Muscle layer of duodenum (tissue), 2 donors: Measurements from ENCODE around the gene RNF212B.
A peak's percentile ranks its signal among the peaks of the same experiment; 100 is the strongest.
"Not testable (repeated sequence)": the region's sequence is repeated elsewhere in the genome, so short reads cannot be mapped to it uniquely, and the experiment has no call there.

Source experiments
- H3K27ac ChIP-seq: one replicate; pipeline ENCODE4 v1.7.0; 2013; ENCODE audit warnings: mild to moderate bottlenecking, low read length
- H3K27me3 ChIP-seq: one replicate; pipeline ENCODE4 v1.7.0; 2013; ENCODE audit warnings: low read depth, mild to moderate bottlenecking, control low read depth, low read length
- H3K36me3 ChIP-seq, 2 donors: one replicate each; pipeline ENCODE4 v1.7.0; 2013; ENCODE audit warnings: low read length in 2 of 2, control low read depth in 1 of 2, mild to moderate bottlenecking in 1 of 2; ENCODE audit not compliant: insufficient read depth in 2 of 2, control insufficient read depth in 1 of 2
- H3K4me1 ChIP-seq, 2 donors: one replicate each; pipeline ENCODE4 v1.7.0; 2013; ENCODE audit warnings: low read length in 2 of 2, mild to moderate bottlenecking in 2 of 2, control low read depth in 1 of 2, moderate library complexity in 1 of 2; ENCODE audit not compliant: insufficient read depth in 2 of 2, control insufficient read depth in 1 of 2
- H3K4me3 ChIP-seq, 2 donors: one replicate each; pipeline ENCODE4 v1.7.0; 2013; ENCODE audit warnings: low read length in 2 of 2, low read depth in 1 of 2, mild to moderate bottlenecking in 1 of 2
- H3K9me3 ChIP-seq, 2 donors: one replicate each; pipeline ENCODE4 v1.7.0; 2013; ENCODE audit warnings: low read length in 2 of 2, control low read depth in 1 of 2, mild to moderate bottlenecking in 1 of 2; ENCODE audit not compliant: control insufficient read depth in 1 of 2
- donor health status: healthy.

RNF212B gene, protein sequence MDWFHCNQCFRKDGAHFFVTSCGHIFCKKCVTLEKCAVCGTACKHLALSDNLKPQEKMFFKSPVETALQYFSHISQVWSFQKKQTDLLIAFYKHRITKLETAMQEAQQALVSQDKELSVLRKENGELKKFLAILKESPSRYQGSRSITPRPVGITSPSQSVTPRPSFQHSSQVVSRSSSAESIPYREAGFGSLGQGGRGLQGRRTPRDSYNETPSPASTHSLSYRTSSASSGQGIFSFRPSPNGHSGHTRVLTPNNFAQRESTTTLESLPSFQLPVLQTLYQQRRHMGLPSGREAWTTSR

DNA sequence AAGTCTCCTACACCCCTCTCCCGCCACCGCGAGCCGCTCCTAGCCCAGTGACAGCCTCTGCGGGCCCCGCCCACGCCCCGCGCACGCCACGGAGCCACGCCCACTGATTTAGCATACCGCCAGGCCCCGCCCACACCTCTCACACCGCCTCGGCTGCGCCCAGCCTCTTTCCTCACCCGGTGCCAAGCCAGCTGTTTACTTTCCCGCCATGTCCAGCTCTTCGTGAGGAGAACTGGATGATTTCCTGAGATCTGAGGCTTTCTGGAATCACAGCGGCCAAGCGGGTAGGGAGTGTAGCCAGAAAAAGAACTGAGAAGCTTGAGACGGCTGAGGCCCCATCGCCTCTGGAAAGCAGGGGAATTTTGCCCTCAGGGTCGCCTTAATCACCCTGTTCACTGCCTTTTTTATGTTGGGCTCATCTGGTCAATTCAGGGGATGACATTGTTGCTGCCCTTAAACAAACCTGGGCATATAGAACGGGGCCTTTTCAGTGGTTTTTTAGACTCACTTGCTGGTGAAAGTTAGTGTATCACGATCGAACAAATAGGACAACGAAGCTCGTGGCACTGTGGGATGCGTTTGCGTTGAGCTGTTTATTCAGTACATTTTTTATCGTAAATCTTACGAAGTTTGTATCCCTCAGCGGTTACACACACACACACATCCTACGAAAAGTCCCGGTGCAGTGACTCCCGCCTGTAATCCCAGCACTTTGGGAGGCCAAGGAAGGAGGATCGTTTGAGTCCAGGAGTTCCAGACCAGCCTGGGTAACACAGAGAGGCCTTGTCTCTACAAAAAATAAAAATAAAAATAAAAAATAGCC, at the start of gene RNF212B:
Gene RNF212B, plus strand, starts transcription at position 165 of the 823 bp plus-strand sequence. CDS start 2,410 bp downstream, outside the sequence.
- no peaks in the 10 kb centered on the region for H3K36me3 ChIP-seq
- peak within 1 kb of the TSS; percentile 42 to 53 for H3K4me3 ChIP-seq
- H3K27me3 ChIP-seq = no peaks in the 10 kb centered on the region
- no peak within 1 kb of the TSS for H3K27ac ChIP-seq
- H3K9me3 ChIP-seq = no peaks in the 10 kb centered on the region
- H3K4me1 ChIP-seq = no peaks in the 10 kb centered on the region

DNA sequence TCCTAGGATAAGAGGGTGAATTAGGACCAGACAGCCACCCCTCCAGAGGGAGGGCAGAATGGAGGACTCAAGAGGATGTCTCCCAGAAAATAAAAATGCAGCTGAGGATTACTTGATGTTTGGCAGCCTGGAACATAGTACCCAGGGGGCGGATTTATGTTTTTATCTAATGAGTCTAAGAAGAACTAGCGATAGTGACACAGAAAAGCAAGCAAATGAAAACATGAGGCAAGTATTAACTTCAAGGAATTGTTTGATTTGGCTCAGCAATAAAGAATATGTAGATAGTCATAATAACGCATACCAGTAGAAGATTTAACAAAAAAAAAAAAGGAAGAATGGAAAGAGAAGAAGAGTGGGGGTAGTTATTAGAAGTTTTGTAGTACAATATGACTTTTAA, 44.3 kb upstream of the RNF212B start:
- Histone ChIP-seq H3K4me3 (no peak overlapping the region), H3K9me3 (no peaks in the 10 kb centered on the region), H3K4me1 (no peaks in the 10 kb centered on the region), H3K36me3 (no peaks in the 10 kb centered on the region), H3K27me3 (no peaks in the 10 kb centered on the region), H3K27ac (no peak overlapping the region)

GRCh38 chr14:23195552-23196101, 42.1 kb upstream of the RNF212B start:
- H3K27me3 ChIP-seq = no peaks in the 10 kb centered on the region
- H3K36me3 ChIP-seq = no peaks in the 10 kb centered on the region
- no peaks in the 10 kb centered on the region for H3K4me1 ChIP-seq
- no peaks in the 10 kb centered on the region for H3K9me3 ChIP-seq
- no peak overlapping the region for H3K27ac ChIP-seq
- H3K4me3 ChIP-seq = no peak overlapping the region

- not testable (repeated sequence) for H3K27me3 ChIP-seq, H3K4me1 ChIP-seq, H3K27ac ChIP-seq, H3K36me3 ChIP-seq, H3K9me3 ChIP-seq, H3K4me3 ChIP-seq
These were observed 41.2 kb upstream of the RNF212B start for GRCh38 chr14:23196487-23196886.

DNA sequence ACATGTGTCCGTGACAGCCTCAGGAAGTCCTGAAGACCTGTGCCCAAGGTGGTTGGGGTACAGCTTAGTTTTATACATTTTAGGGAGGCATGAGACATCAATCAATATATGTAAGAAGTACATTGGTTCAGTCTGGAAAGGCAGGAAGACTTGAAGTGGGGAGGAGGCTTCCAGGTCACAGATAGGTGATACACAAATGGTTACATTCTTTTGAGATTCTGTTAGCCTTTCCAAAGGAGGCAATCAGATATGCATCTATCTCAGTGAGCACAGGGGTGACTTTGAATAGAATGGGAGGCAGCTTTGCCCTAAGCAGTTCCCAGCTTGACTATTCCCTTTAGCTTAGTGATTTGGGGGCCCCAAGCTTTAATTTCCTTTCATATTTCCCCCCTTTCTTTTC, 38.6 kb upstream of the RNF212B start:
- not testable (repeated sequence) for H3K4me3 ChIP-seq, H3K27me3 ChIP-seq, H3K36me3 ChIP-seq, H3K9me3 ChIP-seq, H3K27ac ChIP-seq, H3K4me1 ChIP-seq

DNA sequence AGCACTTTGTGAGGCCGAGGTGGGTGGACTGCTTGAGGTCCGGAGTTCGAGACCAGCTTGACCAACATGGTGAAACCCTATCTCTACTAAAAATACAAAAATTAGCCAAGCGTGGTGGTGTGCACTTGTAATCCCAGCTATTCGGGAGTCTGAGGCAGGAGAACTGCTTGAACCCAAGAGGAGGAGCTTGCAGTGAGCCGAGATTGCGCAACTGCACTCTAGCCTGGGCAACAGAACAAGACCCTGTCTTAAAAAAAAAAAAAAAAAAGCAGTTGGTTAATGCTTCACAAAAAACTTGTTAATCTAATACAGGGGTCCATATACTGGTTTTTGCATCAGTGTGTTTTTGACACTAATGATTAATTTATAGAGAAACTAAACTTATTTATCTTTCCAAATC, 35.7 kb upstream of the RNF212B start:
- Histone ChIP-seq H3K27ac (no peak overlapping the region), H3K4me1 (no peaks in the 10 kb centered on the region), H3K4me3 (no peak overlapping the region), H3K9me3 (no peaks in the 10 kb centered on the region), H3K36me3 (no peaks in the 10 kb centered on the region), H3K27me3 (no peaks in the 10 kb centered on the region)

DNA sequence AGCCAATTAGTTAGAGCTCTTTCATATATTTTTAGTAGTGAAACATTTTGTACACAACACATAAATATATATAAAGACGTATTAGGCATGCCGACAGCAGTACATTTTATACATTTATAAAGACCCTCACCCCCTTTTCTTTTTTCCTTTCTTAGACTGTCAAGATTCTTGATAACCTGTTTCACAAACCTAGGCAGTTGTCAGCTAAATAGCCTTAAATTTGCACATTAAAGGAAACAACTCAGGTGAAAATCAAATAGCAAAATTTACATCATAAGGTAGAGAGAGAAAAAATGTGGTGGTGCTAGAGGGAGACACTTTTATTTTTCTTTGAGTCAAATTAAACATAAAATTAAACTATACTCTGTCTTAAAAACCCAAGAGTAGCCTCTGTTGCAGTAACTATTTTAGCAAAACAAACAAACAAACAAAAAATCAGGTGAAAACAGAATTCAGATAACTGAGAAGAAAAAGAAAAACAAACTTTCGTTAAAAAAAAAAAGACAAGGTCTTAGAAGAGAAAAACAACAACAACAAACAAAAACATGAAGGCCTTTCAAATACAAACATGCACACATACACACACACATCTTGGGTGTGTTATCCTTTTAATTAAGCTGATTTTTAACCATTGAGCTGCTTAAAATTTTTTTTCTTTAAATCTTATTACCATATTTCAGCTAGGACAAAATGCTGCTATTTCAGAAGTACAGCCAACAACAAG, 31.2 kb upstream of the RNF212B start:
- no peak overlapping the region for H3K27ac ChIP-seq
- no peaks in the 10 kb centered on the region for H3K27me3 ChIP-seq
- no peak overlapping the region for H3K4me3 ChIP-seq
- H3K36me3 ChIP-seq = no peaks in the 10 kb centered on the region
- H3K9me3 ChIP-seq = no peaks in the 10 kb centered on the region
- no peaks in the 10 kb centered on the region for H3K4me1 ChIP-seq

GRCh38 chr14:23207146-23207540, 30.6 kb upstream of the RNF212B start:
- Histone ChIP-seq H3K27me3 (no peaks in the 10 kb centered on the region), H3K27ac (no peak overlapping the region), H3K4me3 (no peak overlapping the region), H3K36me3 (no peaks in the 10 kb centered on the region), H3K9me3 (no peaks in the 10 kb centered on the region), H3K4me1 (no peaks in the 10 kb centered on the region)

DNA sequence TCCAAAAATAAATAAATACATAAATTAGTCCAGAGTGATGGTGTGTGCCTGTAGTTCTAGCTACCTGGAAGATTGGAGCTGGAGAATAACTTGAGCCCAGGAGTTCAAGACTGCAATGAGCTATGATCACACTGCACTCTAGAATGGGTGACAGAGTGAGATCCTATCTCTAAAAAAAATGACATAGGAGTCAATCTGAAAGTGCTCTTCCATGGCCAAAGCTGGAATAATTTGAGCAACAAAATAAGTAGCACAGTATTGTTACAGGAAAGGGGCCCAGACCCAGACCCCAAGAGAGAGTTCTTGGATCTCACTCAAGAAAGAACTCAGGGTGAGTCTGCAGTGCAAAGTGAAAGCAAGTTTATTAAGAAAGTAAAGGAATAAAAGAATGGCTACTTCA, 29.4 kb upstream of the RNF212B start:
- Histone ChIP-seq H3K4me3 (no peak overlapping the region), H3K27me3 (no peaks in the 10 kb centered on the region), H3K36me3 (no peaks in the 10 kb centered on the region), H3K27ac (no peak overlapping the region), H3K9me3 (no peaks in the 10 kb centered on the region), H3K4me1 (no peaks in the 10 kb centered on the region)

DNA sequence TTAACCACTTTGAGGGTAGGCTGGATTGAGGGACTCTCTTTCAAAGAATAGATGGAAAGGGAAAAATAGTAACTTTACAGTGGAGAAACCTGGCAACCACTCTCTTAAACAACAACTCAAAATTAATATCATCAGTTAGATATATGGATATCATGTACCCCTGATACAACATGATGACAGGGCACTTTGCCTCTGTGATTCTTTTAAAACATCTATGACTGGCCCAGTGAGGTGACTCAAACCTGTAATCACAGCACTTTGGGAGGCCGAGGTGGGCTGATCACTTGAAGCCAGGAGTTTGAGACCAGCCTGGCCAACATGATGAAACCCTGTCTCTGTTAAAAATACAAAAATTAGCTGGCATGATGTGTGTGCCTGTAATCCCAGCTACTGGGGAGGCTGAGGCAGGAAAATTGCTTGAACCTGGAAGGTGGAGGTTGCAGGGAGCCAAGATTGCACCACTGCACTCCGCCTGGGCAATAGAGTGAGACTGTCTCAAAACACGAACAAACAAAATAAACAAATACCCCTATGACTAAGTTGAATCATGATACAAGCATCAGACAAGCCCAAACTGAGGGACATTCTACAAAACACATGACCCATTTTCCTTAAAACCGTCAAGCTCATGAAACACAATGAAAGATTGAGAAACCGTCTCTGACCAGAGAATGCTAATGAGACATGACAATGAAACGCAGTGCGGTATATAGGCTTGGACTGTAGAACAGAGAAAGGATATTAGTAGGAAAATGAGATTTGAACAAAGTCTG, 27.9 kb upstream of the RNF212B start:
- Histone ChIP-seq H3K9me3 (no peaks in the 10 kb centered on the region), H3K27ac (no peak overlapping the region), H3K36me3 (no peaks in the 10 kb centered on the region), H3K4me3 (no peak overlapping the region), H3K4me1 (no peaks in the 10 kb centered on the region), H3K27me3 (no peaks in the 10 kb centered on the region)
